H1 (cell line): ENCODE data around the gene ZBTB20. TPM values are rescaled to one million over a fixed set of nuclear protein-coding genes. Genes with fewer than 3 reads are reported as not detected.

ENCODE experiments used
- BRCA1 ChIP-seq: IDR thresholded peaks from 2 replicates; pipeline ENCODE4 v1.6.1; 2012; ENCODE audit warnings: low read depth, low read length, improper control_type of control experiment
- CBX8 ChIP-seq: fragments of 300-800, 300-1000 bp; sonication (generic); IDR thresholded peaks from 2 replicates; pipeline ENCODE4 v1.7.1; 2016; ENCODE audit warnings: low read depth, low read length, borderline replicate concordance
- JUND ChIP-seq: IDR thresholded peaks from 2 replicates; pipeline ENCODE4 v1.6.1; 2011; ENCODE audit warnings: mild to moderate bottlenecking, improper control_type of control experiment, low read length
- POLR2A ChIP-seq, 2 experiments: IDR thresholded peaks; 1 replicate in 1 of 2; 2 replicates in 1 of 2; pipeline ENCODE4 v1.6.1; 2011; ENCODE audit warnings: low read depth in 2 of 2, low read length in 2 of 2, mild to moderate bottlenecking in 2 of 2; ENCODE audit errors: control extremely low read depth in 1 of 2
- POLR2AphosphoS5 ChIP-seq: IDR thresholded peaks from 2 replicates; pipeline ENCODE4 v1.6.1; 2011; ENCODE audit warnings: low read depth, low read length
- RXRA ChIP-seq: IDR thresholded peaks from 2 replicates; pipeline ENCODE4 v1.6.1; 2011; ENCODE audit warnings: low read depth, mild to moderate bottlenecking, low read length, moderate library complexity; ENCODE audit not compliant: insufficient read depth
- SIN3A ChIP-seq, 2 experiments: IDR thresholded peaks in 1 of 2; conservative IDR thresholded peaks in 1 of 2; 2 replicates each; pipeline ENCODE4 v1.6.1; 2011 to 2012; ENCODE audit warnings: low read length in 2 of 2, improper control_type of control experiment in 1 of 2, low read depth in 1 of 2, mild to moderate bottlenecking in 1 of 2
- TCF12 ChIP-seq: IDR thresholded peaks from 2 replicates; pipeline ENCODE4 v1.6.1; 2011; ENCODE audit warnings: low read depth, mild to moderate bottlenecking, low read length
- polyA plus RNA-seq, 7 experiments: library from polyadenylated mRNA; depleted of rRNA in 3 of 7; stranded (reverse) in 5 of 7; unstranded in 2 of 7; fragments of >200 nt in 5 of 7; fragments of 200-250 nt in 2 of 7; gene quantifications; 1 replicate in 5 of 7; 2 replicates in 1 of 7; 4 replicates in 1 of 7; pipeline versions ENCODE4 v1.2.1 to v1.2.3, GENCODE V29; 2011 to 2013; ENCODE audit warnings: missing spikeins in 2 of 7, mixed read lengths in 2 of 7
- total RNA-seq: library from RNA; stranded (reverse); fragmentation: NEBNext Ultra II Directional; extraction: Animal tissue kit (Norgen Biotek cat#: 25700); gene quantifications from 2 replicates; pipeline ENCODE4 v1.2.1, GENCODE V29; 2021
- TF ChIP-seq, protein P1 (sequence below): IDR thresholded peaks from 2 replicates; pipeline ENCODE4 v1.6.1; 2012; ENCODE audit warnings: inconsistent platforms

The ZBTB20 gene
- total and polyA plus RNA-seq, 2 of the 8 experiments (the other 6 are each of a cell fraction or from before 2014, with no cell fraction given) = 0.35 to 1.3 TPM

DNA sequence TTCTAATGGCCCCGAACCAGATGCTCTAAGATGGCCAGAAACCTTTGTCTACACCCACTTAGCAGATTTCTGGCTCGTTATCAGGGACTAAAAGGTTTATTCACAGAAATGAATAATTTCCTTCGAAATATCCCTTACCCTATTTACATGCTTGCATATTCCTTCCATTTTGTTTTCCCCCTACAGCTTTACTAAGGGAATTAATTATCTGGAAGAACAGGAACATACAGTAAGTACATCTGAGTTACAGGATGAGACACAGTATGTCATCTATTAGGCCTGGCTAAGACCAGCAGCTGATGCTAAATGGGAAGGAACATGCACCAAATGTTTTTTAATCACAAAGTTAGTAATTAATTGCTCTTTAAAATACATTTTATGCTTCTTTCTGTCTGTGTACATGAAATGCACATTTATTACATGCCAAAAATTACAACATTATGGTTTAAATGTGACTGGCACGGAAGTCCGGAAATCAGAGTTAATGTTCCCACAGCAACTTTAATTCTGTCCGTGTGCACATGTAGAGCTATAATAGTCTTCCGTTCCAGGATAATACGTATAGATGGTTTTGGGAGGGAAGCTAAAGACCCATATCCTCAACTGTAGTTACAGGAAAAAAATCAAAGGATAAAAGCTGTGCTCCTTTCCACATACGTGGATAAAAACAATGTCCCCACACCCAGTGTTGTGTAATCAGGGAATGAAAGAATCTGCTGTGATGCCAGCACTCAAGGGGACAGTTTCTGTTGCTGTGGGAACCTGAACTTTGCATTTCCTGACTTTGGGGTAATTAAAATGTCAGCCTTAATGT is 771.3 kb downstream of the ZBTB20 start (continued):
- TF ChIP-seq CBX8 (no peak), BRCA1 (no peak), SIN3A (conservative IDR thresholded peaks at IDR 0.05 in 1 of 2, IDR thresholded peaks at IDR 0.05 in 1 of 2; ENCODE audit: low read depth in 1 of 2, low read length in 2 of 2) (no peak), POLR2AphosphoS5 (no peak), RXRA (no peak), JUND (no peak), POLR2A (IDR thresholded peaks at IDR 0.05; ENCODE audit: control extremely low read depth in 1 of 2, low read depth in 2 of 2, low read length in 2 of 2) (no peak), TCF12 (no peak)
- TF ChIP-seq, protein P1, sequence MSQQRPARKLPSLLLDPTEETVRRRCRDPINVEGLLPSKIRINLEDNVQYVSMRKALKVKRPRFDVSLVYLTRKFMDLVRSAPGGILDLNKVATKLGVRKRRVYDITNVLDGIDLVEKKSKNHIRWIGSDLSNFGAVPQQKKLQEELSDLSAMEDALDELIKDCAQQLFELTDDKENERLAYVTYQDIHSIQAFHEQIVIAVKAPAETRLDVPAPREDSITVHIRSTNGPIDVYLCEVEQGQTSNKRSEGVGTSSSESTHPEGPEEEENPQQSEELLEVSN = no peak
